Neural cell (in vitro differentiated cells): Measurements from ENCODE around the gene MAP4K4. TPM values are rescaled to one million over a fixed set of nuclear protein-coding genes. Genes with fewer than 3 reads are reported as not detected.

ENCODE experiments used
- H2AFZ ChIP-seq: fragments of 200-600, 300-800 bp; sonication (generic), shearing (Covaris generic); 2 replicates; pipeline ENCODE4 v1.6.0; 2014; ENCODE audit warnings: low read depth, mild to moderate bottlenecking, antibody characterized with exemption, low read length, moderate library complexity
- H3F3A ChIP-seq: fragments of 200-600 bp; shearing (Covaris generic); 2 replicates; pipeline ENCODE4 v1.6.1; 2016; ENCODE audit warnings: mild to moderate bottlenecking, moderate library complexity, mixed read lengths, antibody characterized with exemption, low read length; ENCODE audit not compliant: insufficient read depth, poor library complexity, severe bottlenecking
- H3K27ac ChIP-seq: fragments of 200-600, 300-800 bp; sonication (generic), shearing (Covaris generic); 2 replicates; pipeline ENCODE4 v1.5.1; 2014; ENCODE audit warnings: mild to moderate bottlenecking, low read length, moderate library complexity
- H3K27me3 ChIP-seq: fragments of 300-800, 200-600 bp; sonication (generic), shearing (Covaris generic); 2 replicates; pipeline ENCODE4 v1.6.0; 2014; ENCODE audit warnings: mild to moderate bottlenecking, low read depth, low read length, moderate library complexity; ENCODE audit not compliant: insufficient read depth
- H3K36me3 ChIP-seq: fragments of 300-800, 200-600 bp; sonication (generic), shearing (Covaris generic); 2 replicates; pipeline ENCODE4 v1.5.1; 2014; ENCODE audit warnings: mild to moderate bottlenecking, antibody characterized with exemption, low read length, moderate library complexity; ENCODE audit not compliant: insufficient read depth
- H3K4me2 ChIP-seq: fragments of 300-800, 200-600 bp; sonication (generic), shearing (Covaris generic); 2 replicates; pipeline ENCODE4 v1.6.0; 2014; ENCODE audit warnings: mild to moderate bottlenecking, low read length
- H3K4me3 ChIP-seq: fragments of 300-800, 200-600 bp; sonication (generic), shearing (Covaris generic); 2 replicates; pipeline ENCODE4 v1.5.1; 2014; ENCODE audit warnings: mild to moderate bottlenecking, low read length, moderate library complexity
- H3K79me2 ChIP-seq: fragments of 200-600 bp; shearing (Covaris generic); replicated peaks from 2 replicates; pipeline ENCODE4 v1.6.0; 2014; ENCODE audit warnings: mild to moderate bottlenecking, low read length, moderate library complexity; ENCODE audit not compliant: insufficient read depth
- H3K9ac ChIP-seq: fragments of 300-800, 200-600 bp; sonication (generic), shearing (Covaris generic); 2 replicates; pipeline ENCODE4 v1.6.1; 2016; ENCODE audit warnings: mild to moderate bottlenecking, low read length, mixed read lengths
- H3K9me2 ChIP-seq: fragments of 200-600 bp; shearing (Covaris generic); 2 replicates; pipeline ENCODE4 v1.6.1; 2016; ENCODE audit warnings: mild to moderate bottlenecking, low read length, mixed read lengths; ENCODE audit not compliant: insufficient read depth
- H3K9me3 ChIP-seq: fragments of 200-600, 300-800 bp; sonication (generic), shearing (Covaris generic); 2 replicates; pipeline ENCODE4 v1.6.1; 2016; ENCODE audit warnings: mild to moderate bottlenecking, mixed run types, low read length, moderate library complexity, mixed read lengths
- H4K20me1 ChIP-seq: fragments of 200-600 bp; shearing (Covaris generic); 2 replicates; pipeline ENCODE4 v1.6.1; 2016; ENCODE audit warnings: mild to moderate bottlenecking, mixed run types; ENCODE audit not compliant: insufficient read depth
- CTCF ChIP-seq: fragments of 450-650 bp; IDR thresholded peaks from 2 replicates; pipeline ENCODE4 v1.5.1; 2014; ENCODE audit warnings: antibody characterized with exemption, mild to moderate bottlenecking, moderate library complexity; ENCODE audit not compliant: poor library complexity, severe bottlenecking
- EP300 ChIP-seq: fragments of 450-650 bp; conservative IDR thresholded peaks from 2 replicates; pipeline ENCODE4 v1.6.1; 2014; ENCODE audit warnings: antibody characterized with exemption, mild to moderate bottlenecking, moderate library complexity; ENCODE audit not compliant: poor library complexity, severe bottlenecking
- EZH2 ChIP-seq: fragments of 200-600, 300-800 bp; shearing (Covaris generic), sonication (generic); IDR thresholded peaks from 2 replicates; pipeline ENCODE4 v1.6.1; 2014; ENCODE audit warnings: antibody characterized with exemption, low read length, borderline replicate concordance, mild to moderate bottlenecking; ENCODE audit not compliant: insufficient read depth, poor library complexity, severe bottlenecking
- MXI1 ChIP-seq: fragments of 450-650 bp; conservative IDR thresholded peaks from 2 replicates; pipeline ENCODE4 v1.6.1; 2014; ENCODE audit warnings: antibody characterized with exemption, mild to moderate bottlenecking; ENCODE audit not compliant: poor library complexity, severe bottlenecking
- POLR2AphosphoS5 ChIP-seq: IDR thresholded peaks from 2 replicates; pipeline ENCODE4 v1.6.1; 2012
- RAD21 ChIP-seq: fragments of 450-650 bp; conservative IDR thresholded peaks from 2 replicates; pipeline ENCODE4 v1.6.1; 2014; ENCODE audit warnings: antibody characterized with exemption, mild to moderate bottlenecking, moderate library complexity
- REST ChIP-seq: IDR thresholded peaks from 2 replicates; pipeline ENCODE4 v1.6.1; 2012; ENCODE audit warnings: borderline replicate concordance
- SMC3 ChIP-seq: fragments of 450-650 bp; conservative IDR thresholded peaks from 2 replicates; pipeline ENCODE4 v1.6.1; 2014; ENCODE audit warnings: antibody characterized with exemption, mild to moderate bottlenecking, moderate library complexity; ENCODE audit not compliant: poor library complexity
- TAF1 ChIP-seq: IDR thresholded peaks from 2 replicates; pipeline ENCODE4 v1.6.1; 2012; ENCODE audit warnings: low read depth
- polyA plus RNA-seq: library from polyadenylated mRNA; depleted of rRNA; stranded (reverse); fragments of >200 nt; gene quantifications from 2 replicates; pipeline ENCODE4 v1.2.3, GENCODE V29; 2014

Gene MAP4K4
- polyA plus RNA-seq, 1 donor from 2014 or later = 125 TPM

DNA sequence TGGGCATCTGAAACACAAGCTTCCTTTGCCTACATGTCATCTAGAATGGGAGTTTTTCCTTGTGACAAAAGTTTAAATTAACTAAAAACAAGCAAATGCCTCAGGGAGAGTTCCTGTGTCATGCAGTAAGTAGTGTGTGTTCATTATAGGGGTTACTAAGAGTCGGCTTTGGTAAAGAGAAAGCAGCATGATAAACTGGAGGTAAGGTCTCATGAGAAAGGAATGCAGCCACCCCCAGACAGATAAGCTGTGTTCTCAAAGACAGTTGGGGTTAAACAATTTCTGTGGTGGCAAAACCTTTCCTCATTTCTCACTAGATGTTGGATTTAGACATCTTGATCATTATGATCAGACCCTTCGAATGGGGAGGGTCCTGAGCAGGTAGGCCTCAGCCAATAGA lies 129.7 kb downstream of the MAP4K4 start:
- Histone ChIP-seq H3K79me2 (peaks cover 23% of the 10 kb centered on the region), H3K36me3 (peaks cover 7% of the 10 kb centered on the region), H3K4me3 (no peak overlapping the region), H2AFZ (no peak overlapping the region), H3K27ac (no peak overlapping the region), H4K20me1 (peaks cover 3% of the 10 kb centered on the region), H3K27me3 (no peaks in the 10 kb centered on the region), H3K9ac (no peak overlapping the region), H3K9me2 (no peaks in the 10 kb centered on the region), H3K4me2 (no peak overlapping the region), H3F3A (peaks cover 3% of the 10 kb centered on the region), H3K9me3 (no peaks in the 10 kb centered on the region)
- no peak for TF ChIP-seq RAD21
- TF ChIP-seq EZH2 = no peak
- no peak for TF ChIP-seq CTCF
- TF ChIP-seq MXI1 = no peak
- no peak for TF ChIP-seq SMC3
- TF ChIP-seq EP300 = no peak
- no peak for TF ChIP-seq REST
- no peak for TF ChIP-seq TAF1
- no peak for TF ChIP-seq POLR2AphosphoS5

GRCh38 chr2:101828257-101828656 lies 130.8 kb downstream of the MAP4K4 start:
- Histone ChIP-seq H3K9ac (no peak overlapping the region), H3K27me3 (no peaks in the 10 kb centered on the region), H3K4me2 (no peak overlapping the region), H3K79me2 (peaks cover 14% of the 10 kb centered on the region), H3K9me2 (no peaks in the 10 kb centered on the region), H3K9me3 (no peaks in the 10 kb centered on the region), H3K27ac (no peak overlapping the region), H2AFZ (no peak overlapping the region), H3K36me3 (peaks cover 7% of the 10 kb centered on the region), H3F3A (peaks cover 6% of the 10 kb centered on the region), H3K4me3 (no peak overlapping the region), H4K20me1 (peaks cover 1% of the 10 kb centered on the region)
- TF ChIP-seq RAD21 (no peak), EZH2 (no peak), MXI1 (no peak), EP300 (no peak)
